ENCODE results near the gene ZNF227. TPM values are rescaled to one million over a fixed set of nuclear protein-coding genes. Genes with fewer than 3 reads are reported as not detected.
"Not testable (repeated sequence)": the region's sequence is repeated elsewhere in the genome, so short reads cannot be mapped to it uniquely, and the experiment has no call there.

Gene ZNF227
- total RNA-seq, 3 donors from 2014 or later, result 8.2 to 33.2 (median 18.7) TPM

GRCh38 chr19:44196772-44197171 lies 15.6 kb upstream of the ZNF227 start:
- no peak overlapping the region for H3K4me3 ChIP-seq
- TF ChIP-seq CTCF (IDR thresholded peaks at IDR 0.05) (no peak), POLR2A (IDR thresholded peaks at IDR 0.05) (no peak), POLR2AphosphoS5 (IDR thresholded peaks at IDR 0.05) (no peak)
- no peaks in the 10 kb centered on the region for H3K36me3 ChIP-seq
- DNase-seq (ENCODE audit: low spot score in 2 of 2), result no peak
- peaks cover 36 to 67% of the 10 kb centered on the region in 2 donors for H3K9me3 ChIP-seq
- intact Hi-C loops (cut with DNase I; ENCODE audit: low total_unique reads), result no loop called here
- no peaks in the 10 kb centered on the region for H3K27me3 ChIP-seq
- no peaks in the 10 kb centered on the region for H3K4me1 ChIP-seq
- no peak overlapping the region for H3K27ac ChIP-seq

GRCh38 chr19:44202470-44202869 lies 9.9 kb upstream of the ZNF227 start:
- no peak for DNase-seq (ENCODE audit: low spot score in 2 of 2)
- intact Hi-C loops (cut with DNase I; ENCODE audit: low total_unique reads), result no loop called here
- Histone ChIP-seq H3K9me3 (peaks cover 24 to 42% of the 10 kb centered on the region in 2 donors), H3K27ac (no peak overlapping the region), H3K27me3 (no peaks in the 10 kb centered on the region), H3K4me1 (no peaks in the 10 kb centered on the region), H3K36me3 (no peaks in the 10 kb centered on the region), H3K4me3 (no peak overlapping the region)
- no peak for TF ChIP-seq POLR2A (IDR thresholded peaks at IDR 0.05)
- no peak for TF ChIP-seq CTCF (IDR thresholded peaks at IDR 0.05)
- no peak for TF ChIP-seq POLR2AphosphoS5 (IDR thresholded peaks at IDR 0.05)

- intact Hi-C loops (cut with DNase I; ENCODE audit: low total_unique reads), result no loop called here
- H3K4me3 ChIP-seq, result no peak overlapping the region
- DNase-seq (ENCODE audit: low spot score in 2 of 2), result no peak
- no peaks in the 10 kb centered on the region for H3K36me3 ChIP-seq
- TF ChIP-seq POLR2A (IDR thresholded peaks at IDR 0.05), result no peak
- TF ChIP-seq POLR2AphosphoS5 (IDR thresholded peaks at IDR 0.05), result no peak
- no peak for TF ChIP-seq CTCF (IDR thresholded peaks at IDR 0.05)
- H3K9me3 ChIP-seq, result peaks cover 24 to 38% of the 10 kb centered on the region in 2 donors
- no peaks in the 10 kb centered on the region for H3K27me3 ChIP-seq
- no peak overlapping the region for H3K27ac ChIP-seq
- H3K4me1 ChIP-seq, result no peaks in the 10 kb centered on the region
Observed at GRCh38 chr19:44202974-44203373, 9.4 kb upstream of the ZNF227 start.

GRCh38 chr19:44203877-44204276 lies 8.5 kb upstream of the ZNF227 start:
- H3K27ac ChIP-seq; H3K27me3 ChIP-seq; H3K4me1 ChIP-seq; H3K36me3 ChIP-seq; DNase-seq (ENCODE audit: low spot score in 2 of 2); H3K4me3 ChIP-seq; intact Hi-C loops (cut with DNase I; ENCODE audit: low total_unique reads): not testable (repeated sequence)
- H3K9me3 ChIP-seq, result peaks cover 16 to 34% of the 10 kb centered on the region in 2 donors

- Histone ChIP-seq H3K27ac (no peak overlapping the region), H3K4me1 (no peaks in the 10 kb centered on the region), H3K9me3 (peaks cover 10 to 29% of the 10 kb centered on the region in 2 donors), H3K4me3 (no peak overlapping the region), H3K36me3 (no peaks in the 10 kb centered on the region), H3K27me3 (no peaks in the 10 kb centered on the region)
- intact Hi-C loops (cut with DNase I; ENCODE audit: low total_unique reads), result no loop called here
- no peak for DNase-seq (ENCODE audit: low spot score in 2 of 2)
- TF ChIP-seq POLR2A (IDR thresholded peaks at IDR 0.05) (no peak), POLR2AphosphoS5 (IDR thresholded peaks at IDR 0.05) (no peak), CTCF (IDR thresholded peaks at IDR 0.05) (no peak)
Observed at GRCh38 chr19:44204772-44205171, 7.6 kb upstream of the ZNF227 start.
